ENCODE data around the gene STOX2.

The STOX2 gene

GRCh38 chr4:183906489-183906738 is 1.3 kb downstream of the STOX2 start:
- no peak for TF ChIP-seq CTCF (IDR thresholded peaks at IDR 0.05; ENCODE audit: low read depth, low read length)
- in situ Hi-C loops (cut with HindIII; ENCODE audit: low sequenced_read_pairs) = no loop called here
- H3K4me3 ChIP-seq (ENCODE audit: low read depth, low read length) = peak overlapping the region; percentile 42
- no peak for DNase-seq (ENCODE audit: low read depth, low spot score)

GRCh38 chr4:183906739-183907651 is 1.9 kb downstream of the STOX2 start:
- no peak for TF ChIP-seq CTCF (IDR thresholded peaks at IDR 0.05; ENCODE audit: low read depth, low read length)
- peak; percentile 8 for DNase-seq (ENCODE audit: low read depth, low spot score)
- in situ Hi-C loops (cut with HindIII; ENCODE audit: low sequenced_read_pairs) = no loop called here
- peak overlapping the region; percentile 42 for H3K4me3 ChIP-seq (ENCODE audit: low read depth, low read length)

- H3K4me3 ChIP-seq (ENCODE audit: low read depth, low read length) = no peak overlapping the region
- no peak for TF ChIP-seq CTCF (IDR thresholded peaks at IDR 0.05; ENCODE audit: low read depth, low read length)
- peak; percentile 18 for DNase-seq (ENCODE audit: low read depth, low spot score)
- in situ Hi-C loops (cut with HindIII; ENCODE audit: low sequenced_read_pairs) = no loop called here
These were observed 3.0 kb downstream of the STOX2 start for GRCh38 chr4:183907871-183908683.

GRCh38 chr4:183909187-183909586 is 4.1 kb downstream of the STOX2 start:
- no peak for TF ChIP-seq CTCF (IDR thresholded peaks at IDR 0.05; ENCODE audit: low read depth, low read length)
- no peak for DNase-seq (ENCODE audit: low read depth, low spot score)
- no peak overlapping the region for H3K4me3 ChIP-seq (ENCODE audit: low read depth, low read length)
- in situ Hi-C loops (cut with HindIII; ENCODE audit: low sequenced_read_pairs) = no loop called here

- in situ Hi-C loops (cut with HindIII; ENCODE audit: low sequenced_read_pairs) = no loop called here
- TF ChIP-seq CTCF (IDR thresholded peaks at IDR 0.05; ENCODE audit: low read depth, low read length) = no peak
- H3K4me3 ChIP-seq (ENCODE audit: low read depth, low read length) = no peak overlapping the region
- DNase-seq (ENCODE audit: low read depth, low spot score) = no peak
These were observed 4.7 kb downstream of the STOX2 start for GRCh38 chr4:183909801-183910200.

GRCh38 chr4:183912585-183912984 is 7.5 kb downstream of the STOX2 start:
- peak; percentile 46 for DNase-seq (ENCODE audit: low read depth, low spot score)
- TF ChIP-seq CTCF (IDR thresholded peaks at IDR 0.05; ENCODE audit: low read depth, low read length) = no peak
- no peak overlapping the region for H3K4me3 ChIP-seq (ENCODE audit: low read depth, low read length)
- in situ Hi-C loops (cut with HindIII; ENCODE audit: low sequenced_read_pairs) = no loop called here

All from astrocyte of the spinal cord (primary cell).